Measurements from ENCODE around the gene FMNL1. TPM values are rescaled to one million over a fixed set of nuclear protein-coding genes. Genes with fewer than 3 reads are reported as not detected.

The FMNL1 gene
- total RNA-seq, 2 experiments from 2014 or later = 233 to 243 TPM

DNA sequence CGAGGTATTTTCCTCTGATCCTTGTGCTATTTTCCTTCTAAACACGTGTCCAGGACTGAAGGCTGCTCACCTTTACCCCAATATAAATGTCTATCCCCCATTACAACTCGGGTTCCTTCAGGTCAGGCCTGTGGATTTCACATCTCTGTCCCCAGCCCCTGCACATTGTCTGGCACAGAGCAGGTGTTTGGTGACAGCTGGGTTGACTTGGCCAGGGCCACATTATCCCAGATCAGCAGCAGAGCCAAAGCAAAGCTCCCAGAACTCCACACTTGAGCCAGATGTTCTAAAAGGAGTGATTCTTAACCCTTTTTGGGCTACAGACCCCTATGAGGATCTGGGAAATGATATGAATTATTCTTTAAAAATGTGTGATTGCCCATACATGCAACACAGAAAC is 58.2 kb downstream of the FMNL1 start:
- ChIA-PET POLR2A (no interaction called here), CTCF (interaction anchor here (0.6 to 4.9 kb wide), 3 partner anchors 36 to 107 kb away, joined by 3 to 82 read pairs (median 3); no protein-coding TSS in a partner anchor)

DNA sequence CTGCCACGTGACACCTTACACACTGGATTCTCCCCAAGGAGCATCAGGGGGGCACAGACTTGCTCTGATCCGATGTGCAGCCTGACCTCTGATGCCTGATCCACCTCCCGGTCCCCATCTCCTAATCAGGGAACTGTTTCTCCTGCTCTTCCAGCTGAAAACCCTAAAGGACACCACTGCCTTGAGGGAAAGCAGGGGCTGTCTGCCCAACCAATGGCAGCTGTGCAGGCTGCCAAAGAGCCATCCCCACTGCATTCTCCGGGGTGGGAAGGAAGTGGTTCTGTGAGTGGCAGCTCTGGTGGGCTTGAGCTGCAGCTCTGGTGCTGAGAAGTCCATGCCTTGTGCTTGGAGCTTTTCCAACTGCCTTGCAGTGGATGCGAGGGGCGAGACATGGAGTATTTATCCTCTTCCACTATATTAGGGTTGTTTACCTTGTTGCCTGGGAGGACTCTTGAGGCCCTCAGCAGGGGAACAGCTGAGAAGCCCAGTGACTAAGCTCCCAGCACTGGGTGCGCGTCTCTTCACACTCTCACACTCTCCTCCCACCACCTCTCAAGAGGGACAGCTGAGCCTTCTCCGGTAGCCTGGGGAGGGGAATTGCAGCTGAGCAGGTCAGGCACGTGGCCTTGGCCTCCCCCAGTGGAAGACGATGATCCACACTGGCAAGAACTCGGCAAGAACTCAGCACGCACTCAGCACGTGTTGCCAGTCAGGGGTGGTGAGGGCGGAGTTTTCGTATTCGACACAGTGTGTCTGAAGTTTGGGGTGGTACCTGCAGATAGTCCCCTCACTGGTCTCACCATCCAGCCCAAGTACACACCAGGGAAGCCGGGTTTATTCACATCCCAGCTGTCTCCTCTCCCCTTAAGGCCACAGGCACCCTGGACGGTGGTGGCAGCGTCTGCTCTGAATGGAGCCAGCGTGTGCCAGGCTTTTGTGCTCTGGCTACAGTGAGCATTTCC is 61.3 kb downstream of the FMNL1 start:
- CTCF ChIA-PET = interaction anchor here (1.4 to 2.4 kb wide), 3 partner anchors 34 to 102 kb away, joined by 4 to 11 read pairs (median 10); partner anchors contain the start of gene MAP3K14

GRCh38 chr17:45283711-45284110 is 62.0 kb downstream of the FMNL1 start:
- ChIA-PET CTCF (interaction anchor here (0.6 to 2.4 kb wide), 5 partner anchors 10 to 105 kb away, joined by 3 to 11 read pairs (median 4); partner anchors contain the start of gene MAP3K14), POLR2A (interaction anchor here (1.0 kb wide), 1 partner anchor 81 kb away, joined by 3 read pairs; no protein-coding TSS in a partner anchor)

More for the DNA sequence above, 61.3 kb downstream of the FMNL1 start:
- POLR2A ChIA-PET = no interaction called here

GRCh38 chr17:45284176-45285140 is 62.8 kb downstream of the FMNL1 start:
- POLR2A ChIA-PET = interaction anchor here (1.0 kb wide), 1 partner anchor 80 kb away, joined by 3 read pairs; no protein-coding TSS in a partner anchor
- CTCF ChIA-PET = interaction anchor here (0.6 to 2.4 kb wide), 8 partner anchors 8 to 104 kb away, joined by 3 to 11 read pairs (median 4); partner anchors contain the start of gene MAP3K14

GRCh38 chr17:45286286-45286685 is 64.6 kb downstream of the FMNL1 start:
- ChIA-PET POLR2A (no interaction called here), CTCF (interaction anchor here (1.0 to 1.8 kb wide), 4 partner anchors 10 to 151 kb away, joined by 3 to 6 read pairs (median 4); partner anchors contain the start of gene ACBD4)

GRCh38 chr17:45287526-45288500 is 66.1 kb downstream of the FMNL1 start:
- CTCF ChIA-PET = interaction anchor here (0.9 to 1.7 kb wide), 4 partner anchors 11 to 105 kb away, joined by 3 to 5 read pairs (median 4); partner anchors contain the start of gene MAP3K14
- POLR2A ChIA-PET = interaction anchor here (0.9 kb wide), 1 partner anchor 90 kb away, joined by 3 read pairs; no protein-coding TSS in a partner anchor

GRCh38 chr17:45288825-45289224 is 67.1 kb downstream of the FMNL1 start:
- ChIA-PET POLR2A (no interaction called here), CTCF (interaction anchor here (0.7 to 1.5 kb wide), 3 partner anchors 28 to 104 kb away, joined by 3 to 4 read pairs (median 3); partner anchors contain the start of gene MAP3K14)

DNA sequence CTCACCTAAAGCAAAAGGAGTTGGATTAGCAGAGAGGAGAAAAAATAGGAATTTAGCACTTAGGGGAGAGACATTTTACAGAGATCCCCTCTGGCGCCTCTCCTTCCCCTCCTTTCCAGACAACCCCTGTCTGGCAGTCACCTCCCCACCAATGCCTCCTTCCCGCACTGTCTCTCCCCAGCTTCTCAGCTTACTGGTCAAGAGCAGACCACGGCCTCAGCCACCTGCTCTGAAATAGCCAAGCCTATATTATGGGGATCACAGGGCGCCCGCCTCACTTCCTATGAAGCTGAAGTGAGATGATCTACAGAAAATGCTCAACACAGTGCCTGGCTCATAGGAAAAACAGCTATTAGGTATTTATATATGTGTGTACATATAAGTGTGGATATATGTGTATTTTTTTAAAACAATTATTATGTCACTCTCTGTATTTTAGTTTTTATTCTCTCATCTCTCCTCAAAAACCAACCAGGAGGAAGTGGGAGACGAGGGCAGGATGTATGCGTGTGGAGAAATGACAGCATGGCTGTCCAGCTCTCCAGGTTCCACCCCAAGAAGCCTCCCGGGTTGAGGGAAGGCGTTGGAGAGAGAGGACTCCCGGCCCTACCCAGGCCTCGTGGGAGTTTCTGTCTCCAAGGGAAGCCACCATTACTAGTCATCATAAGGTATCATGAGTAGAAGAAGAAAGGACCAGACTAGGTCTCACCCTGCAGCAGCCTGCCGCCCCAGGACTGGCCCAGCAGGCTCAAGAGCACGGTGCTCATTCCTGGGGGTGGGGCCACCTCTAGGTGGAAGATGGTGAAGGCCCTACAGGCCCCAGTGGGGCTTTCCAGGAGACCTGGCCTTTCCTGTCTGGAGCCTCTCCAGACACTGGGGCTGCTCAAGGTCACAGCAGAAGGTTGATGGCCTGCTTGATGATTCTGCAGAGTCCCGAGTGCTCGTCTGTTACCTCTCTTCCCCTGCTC is 67.9 kb downstream of the FMNL1 start:
- ChIA-PET POLR2A (no interaction called here), CTCF (interaction anchor here (0.7 to 1.9 kb wide), 2 partner anchors 13 to 95 kb away, joined by 4 to 9 read pairs; no protein-coding TSS in a partner anchor)

DNA sequence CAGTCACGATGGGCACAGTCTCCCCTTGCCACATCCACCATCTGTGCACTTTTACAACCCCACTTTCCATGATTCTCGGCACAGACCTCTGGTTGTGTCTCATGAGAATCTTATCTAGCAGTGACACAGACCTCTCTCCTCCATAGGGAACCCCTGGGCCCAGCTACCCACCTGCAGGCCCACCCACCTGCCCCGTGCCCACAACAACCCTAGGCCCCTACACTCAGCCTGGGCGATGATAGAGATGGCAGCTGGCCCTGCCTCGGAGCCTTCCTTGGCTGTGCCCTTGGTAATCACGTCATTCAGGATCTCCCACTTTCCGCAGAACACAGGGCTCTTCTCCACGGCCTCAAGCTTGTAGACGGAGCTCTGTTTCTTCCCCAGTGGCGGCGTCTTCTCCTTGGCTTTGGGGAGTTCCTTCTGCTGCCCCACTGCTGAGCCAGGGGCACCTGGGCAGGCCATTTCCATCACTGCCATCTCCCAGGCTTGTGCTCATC is 68.6 kb downstream of the FMNL1 start:
- ChIA-PET POLR2A (no interaction called here), CTCF (interaction anchor here (1.0 to 1.9 kb wide), 3 partner anchors 12 to 155 kb away, joined by 3 to 9 read pairs (median 4); partner anchors contain the start of gene ACBD4)

- ChIA-PET CTCF (interaction anchor here (1.0 to 1.9 kb wide), 5 partner anchors 12 to 156 kb away, joined by 3 to 9 read pairs (median 4); partner anchors contain the start of gene ACBD4), POLR2A (no interaction called here)
These were observed 69.6 kb downstream of the FMNL1 start for GRCh38 chr17:45291171-45291805.

DNA sequence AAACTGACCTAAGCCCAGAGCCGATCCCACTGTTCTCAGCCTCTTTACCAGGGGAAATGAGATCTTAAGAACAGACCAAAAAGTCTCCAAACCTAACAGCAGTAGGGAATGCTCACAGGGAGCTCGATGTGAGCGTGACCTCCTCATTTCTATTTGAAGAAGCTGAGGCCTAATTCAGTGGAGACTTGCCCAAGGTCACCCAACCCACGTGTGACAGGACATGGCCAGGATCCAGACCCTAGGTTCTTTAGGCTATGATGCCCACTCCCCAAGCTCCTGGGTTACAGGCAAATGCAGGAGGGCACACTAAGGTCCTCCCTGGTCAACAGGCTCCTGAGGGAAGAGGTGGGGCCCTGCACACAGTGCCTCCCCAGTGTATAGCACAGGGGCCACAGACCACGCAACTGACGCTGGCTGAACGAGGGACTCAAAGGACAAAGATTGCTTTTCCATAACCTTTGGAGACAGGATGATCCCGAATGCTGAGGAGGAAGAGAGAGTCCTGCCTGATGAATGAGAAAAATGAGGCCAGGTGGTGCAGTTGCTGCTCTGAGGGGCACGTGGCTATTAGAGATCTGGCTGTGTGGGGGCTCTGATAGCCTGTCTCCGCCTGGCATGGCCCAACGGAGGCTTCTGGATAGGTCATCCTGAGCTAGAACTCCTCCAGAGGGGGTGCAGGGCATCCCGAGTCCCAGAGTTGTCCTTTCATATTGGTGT is 71.2 kb downstream of the FMNL1 start:
- POLR2A ChIA-PET = interaction anchor here (0.8 kb wide), 2 partner anchors 27 to 37 kb away, joined by 3 to 5 read pairs; no protein-coding TSS in a partner anchor
- CTCF ChIA-PET = interaction anchor here (0.6 to 2.3 kb wide), 8 partner anchors 9 to 92 kb away, joined by 3 to 8 read pairs (median 4); partner anchors contain the start of gene MAP3K14

- POLR2A ChIA-PET = interaction anchor here (0.8 to 0.9 kb wide), 3 partner anchors 22 to 37 kb away, joined by 3 to 5 read pairs (median 3); no protein-coding TSS in a partner anchor
- CTCF ChIA-PET = interaction anchor here (0.6 to 2.3 kb wide), 7 partner anchors 10 to 92 kb away, joined by 3 to 8 read pairs (median 3); partner anchors contain the start of gene MAP3K14
These were observed 71.9 kb downstream of the FMNL1 start for GRCh38 chr17:45293413-45294211.

GRCh38 chr17:45294506-45294905 is 72.8 kb downstream of the FMNL1 start:
- ChIA-PET POLR2A (no interaction called here), CTCF (interaction anchor here (1.5 to 2.3 kb wide), 3 partner anchors 13 to 91 kb away, joined by 4 to 8 read pairs (median 6); no protein-coding TSS in a partner anchor)
